Hematopoietic multipotent progenitor cell treated with erythropoietin and hydrocortisone succinate and interleukin-3 and kit ligand, for 4 days (in vitro differentiated cells): ENCODE measurements around the gene ABHD11.
"Not testable (repeated sequence)": the region's sequence is repeated elsewhere in the genome, so short reads cannot be mapped to it uniquely, and the experiment has no call there.

ENCODE experiments used
- DNase-seq: peaks from one replicate; pipeline ENCODE4 v3.0.0-alpha.2; 2015

ABHD11 gene

GRCh38 chr7:73742753-73743641, 4.4 kb upstream of the ABHD11 start:
- no peak for DNase-seq

- no peak for DNase-seq
Observed at GRCh38 chr7:73742338-73742752, 3.7 kb upstream of the ABHD11 start.

GRCh38 chr7:73741600-73741999, 3.0 kb upstream of the ABHD11 start:
- no peak for DNase-seq

GRCh38 chr7:73740771-73741170, 2.2 kb upstream of the ABHD11 start:
- DNase-seq = no peak

GRCh38 chr7:73740212-73740611, 1.6 kb upstream of the ABHD11 start:
- no peak for DNase-seq

- DNase-seq = no peak
Observed at GRCh38 chr7:73739387-73739767, 775 bp upstream of the ABHD11 start.

GRCh38 chr7:73738220-73738611, 386 bp downstream of the ABHD11 start:
- DNase-seq = peak; percentile 82

GRCh38 chr7:73737491-73738219, 947 bp downstream of the ABHD11 start:
- DNase-seq = no peak

GRCh38 chr7:73736885-73737284, 1.7 kb downstream of the ABHD11 start:
- no peak for DNase-seq

- no peak for DNase-seq
Observed at GRCh38 chr7:73735528-73735905, 3.1 kb downstream of the ABHD11 start.

- DNase-seq = peak; percentile 96
Observed at GRCh38 chr7:73734619-73735527, 3.7 kb downstream of the ABHD11 start.

- DNase-seq = no peak
Observed at GRCh38 chr7:73732397-73732796, 6.2 kb downstream of the ABHD11 start.

- no peak for DNase-seq
Observed at GRCh38 chr7:73730485-73730884, 8.1 kb downstream of the ABHD11 start.

- no peak for DNase-seq
Observed at GRCh38 chr7:73728551-73728950, 10.1 kb downstream of the ABHD11 start.

GRCh38 chr7:73727952-73728351, 10.7 kb downstream of the ABHD11 start:
- no peak for DNase-seq

GRCh38 chr7:73726083-73726466, 12.5 kb downstream of the ABHD11 start:
- no peak for DNase-seq

- DNase-seq = no peak
Observed at GRCh38 chr7:73723813-73724212, 14.8 kb downstream of the ABHD11 start.

GRCh38 chr7:73722785-73723184, 15.8 kb downstream of the ABHD11 start:
- no peak for DNase-seq

GRCh38 chr7:73722182-73722581, 16.4 kb downstream of the ABHD11 start:
- DNase-seq = not testable (repeated sequence)

GRCh38 chr7:73721377-73721817, 17.2 kb downstream of the ABHD11 start:
- DNase-seq = no peak

- not testable (repeated sequence) for DNase-seq
Observed at GRCh38 chr7:73720443-73720842, 18.2 kb downstream of the ABHD11 start.

- DNase-seq = no peak
Observed at GRCh38 chr7:73719806-73720169, 18.8 kb downstream of the ABHD11 start.
